Stimulated activated CD4-positive, alpha-beta T cell treated with anti-CD3 and anti-CD28 coated beads, Interleukin-15, amount 100 ng/mL, for 24 hours (primary cell): ENCODE measurements around the gene SLC25A26.
A peak's percentile ranks its signal among the peaks of the same experiment; 100 is the strongest.
"Not testable (repeated sequence)": the region's sequence is repeated elsewhere in the genome, so short reads cannot be mapped to it uniquely, and the experiment has no call there.

ENCODE experiments used
- DNase-seq: peaks from one replicate; pipeline ENCODE4 v3.0.0-alpha.2; 2020

SLC25A26 gene

GRCh38 chr3:66270701-66271100 is 49.9 kb downstream of the SLC25A26 start:
- DNase-seq: no peak

DNA sequence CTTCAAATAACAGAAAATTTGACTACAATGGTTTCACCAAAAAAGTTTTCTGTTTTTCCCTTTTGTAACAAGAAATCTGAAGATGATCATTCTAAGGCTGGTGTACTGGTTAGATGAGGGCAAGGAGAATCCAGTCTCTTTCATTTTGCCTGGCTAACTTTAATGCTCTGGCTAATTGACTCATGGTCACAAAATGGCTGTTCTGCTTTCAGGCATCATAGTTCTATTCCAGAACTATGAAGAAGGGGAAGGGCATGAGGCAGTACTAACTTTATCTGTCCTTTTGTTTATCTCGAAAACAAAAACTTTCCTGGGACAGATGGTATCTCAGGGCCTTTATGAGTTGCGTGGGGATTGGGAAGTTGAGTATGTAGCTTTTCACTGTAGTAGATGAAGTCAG is 50.4 kb downstream of the SLC25A26 start:
- DNase-seq: no peak

- DNase-seq: no peak
These were observed 51.2 kb downstream of the SLC25A26 start for GRCh38 chr3:66272016-66272415.

- not testable (repeated sequence) for DNase-seq
These were observed 54.0 kb downstream of the SLC25A26 start for GRCh38 chr3:66274837-66275236.

- peak; percentile 64 for DNase-seq
These were observed 56.0 kb downstream of the SLC25A26 start for GRCh38 chr3:66276705-66277274.

- DNase-seq: no peak
These were observed 58.4 kb downstream of the SLC25A26 start for GRCh38 chr3:66279168-66279567.

DNA sequence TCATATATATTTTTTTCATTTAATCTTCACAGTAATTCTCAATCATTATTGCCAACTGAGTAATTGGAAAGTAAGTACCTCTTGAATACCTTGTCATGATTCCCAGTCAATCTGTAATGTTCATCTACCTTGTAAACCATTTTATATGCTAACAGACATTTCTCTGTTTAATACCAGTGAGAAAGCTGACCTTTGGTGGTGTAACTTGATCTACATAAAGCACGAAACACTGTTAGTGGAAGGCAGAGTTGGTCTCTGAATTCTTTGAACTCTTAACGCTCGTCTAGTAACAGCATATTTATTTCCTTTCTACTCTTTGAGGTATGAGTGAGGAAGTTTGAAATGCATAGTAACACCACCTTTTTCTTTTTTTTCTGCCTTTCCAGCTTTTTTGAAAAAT is 59.5 kb downstream of the SLC25A26 start:
- no peak for DNase-seq

DNA sequence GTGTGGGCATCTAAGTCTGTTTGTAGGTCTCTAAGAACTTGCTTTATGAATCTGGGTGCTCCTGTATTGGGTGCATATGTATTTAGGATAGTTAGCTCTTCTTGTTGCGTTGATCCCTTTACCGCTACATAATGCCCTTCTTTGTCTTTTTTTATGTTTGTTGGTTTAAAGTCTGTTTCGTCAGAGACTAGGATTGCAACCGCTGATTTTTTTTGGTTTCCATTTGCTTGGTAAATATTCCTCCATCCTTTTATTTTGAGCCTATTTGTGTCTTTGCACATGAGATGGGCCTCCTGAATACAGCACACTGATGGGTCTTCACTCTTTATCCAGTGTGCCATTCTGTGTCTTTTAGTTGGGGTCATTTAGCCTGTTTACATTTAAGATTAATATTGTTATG is 71.1 kb downstream of the SLC25A26 start:
- not testable (repeated sequence) for DNase-seq

DNA sequence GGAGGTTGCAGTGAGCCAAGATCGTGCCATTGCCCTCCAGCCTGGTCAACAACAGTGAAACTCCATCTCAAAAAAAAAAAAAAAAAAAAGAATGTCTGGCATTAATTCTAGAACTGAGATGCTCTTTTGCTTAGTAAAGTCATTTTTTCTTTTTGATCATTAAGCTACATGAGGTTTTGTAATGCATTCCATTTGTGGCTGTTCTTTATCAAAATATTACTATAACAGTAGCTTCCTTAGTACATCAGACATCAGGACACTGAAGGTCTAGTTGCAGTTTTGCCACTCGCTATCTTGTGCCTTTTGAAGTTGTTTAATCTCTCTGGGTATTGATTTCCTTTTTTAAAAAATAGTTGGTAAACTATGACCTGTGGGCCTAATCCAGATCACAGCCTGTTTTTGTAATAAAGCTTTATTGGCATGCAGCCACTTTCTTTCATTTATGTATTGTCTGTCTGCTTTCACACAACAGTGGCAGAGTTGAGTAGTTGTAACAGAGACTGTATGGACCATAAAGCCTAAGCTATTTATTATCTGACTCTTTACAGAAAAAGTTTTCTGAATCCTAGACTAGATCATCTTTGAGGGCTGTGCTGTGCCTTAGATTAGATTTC is 76.6 kb downstream of the SLC25A26 start:
- DNase-seq: no peak

DNA sequence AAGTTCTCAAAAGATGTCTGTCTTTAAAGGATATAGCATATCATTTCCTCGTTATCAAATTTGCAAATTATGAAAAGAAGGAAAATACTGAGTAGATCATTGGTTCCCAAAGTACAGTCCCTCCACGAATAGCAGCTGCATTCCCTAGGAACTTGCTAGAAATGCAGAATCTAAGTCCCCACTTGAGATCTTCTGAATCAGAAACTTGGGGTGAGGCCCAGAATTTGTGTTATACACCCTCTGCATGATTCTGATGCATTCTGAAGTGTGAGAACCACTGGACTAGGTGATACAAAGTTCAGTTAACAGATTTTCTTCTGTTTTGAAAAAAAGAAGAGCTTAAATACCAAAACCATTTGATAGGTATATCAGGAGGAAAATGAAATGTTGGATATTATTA is 77.1 kb downstream of the SLC25A26 start:
- DNase-seq: no peak

GRCh38 chr3:66298591-66298990 is 77.8 kb downstream of the SLC25A26 start:
- DNase-seq: no peak

- not testable (repeated sequence) for DNase-seq
These were observed 78.3 kb downstream of the SLC25A26 start for GRCh38 chr3:66299085-66299484.

DNA sequence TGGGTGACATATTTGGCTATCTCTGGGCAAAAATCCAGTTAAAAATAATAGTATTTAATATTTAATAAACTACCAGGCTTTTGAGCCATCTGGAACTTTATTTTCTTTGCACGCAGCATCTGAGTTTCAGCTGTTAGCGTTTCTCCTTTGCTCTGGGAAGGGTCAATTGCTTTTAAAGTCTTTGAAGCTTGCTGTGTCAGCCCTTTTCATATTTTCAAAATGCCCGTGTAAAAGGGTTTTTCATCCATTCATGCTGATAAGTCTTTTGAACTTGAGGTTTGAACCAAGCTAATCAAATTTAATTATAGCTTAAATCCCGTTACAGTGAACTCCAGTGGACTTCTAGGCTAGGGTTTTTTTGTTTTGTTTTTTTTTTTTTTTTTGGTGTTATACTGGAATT is 79.1 kb downstream of the SLC25A26 start:
- no peak for DNase-seq

- peak; percentile 30 for DNase-seq
These were observed 81.5 kb downstream of the SLC25A26 start for GRCh38 chr3:66302288-66302687.

DNA sequence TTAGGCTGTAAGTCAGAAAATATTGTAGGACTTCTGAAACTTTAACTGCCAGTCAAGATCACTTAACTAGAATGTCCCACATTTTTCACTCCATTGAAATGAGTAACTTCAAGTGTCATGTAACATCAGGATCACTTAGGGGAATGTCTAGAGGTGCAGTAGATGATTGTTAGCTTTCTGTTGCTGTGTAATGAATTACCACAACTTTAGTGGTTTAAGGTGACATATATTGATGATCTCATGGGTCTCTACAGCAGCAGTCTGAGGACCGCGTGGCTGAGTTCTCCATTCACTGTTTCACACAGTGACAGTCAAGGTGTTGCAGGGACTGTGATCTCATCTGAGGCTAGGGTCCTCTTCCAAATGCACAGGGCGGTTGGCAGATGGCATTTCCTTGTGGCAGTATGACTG is 82.7 kb downstream of the SLC25A26 start:
- DNase-seq: peak; percentile 47

GRCh38 chr3:66304293-66304692 is 83.5 kb downstream of the SLC25A26 start:
- DNase-seq: no peak

- DNase-seq: not testable (repeated sequence)
These were observed 85.3 kb downstream of the SLC25A26 start for GRCh38 chr3:66306086-66306485.

- DNase-seq: not testable (repeated sequence)
These were observed 86.2 kb downstream of the SLC25A26 start for GRCh38 chr3:66306991-66307390.

DNA sequence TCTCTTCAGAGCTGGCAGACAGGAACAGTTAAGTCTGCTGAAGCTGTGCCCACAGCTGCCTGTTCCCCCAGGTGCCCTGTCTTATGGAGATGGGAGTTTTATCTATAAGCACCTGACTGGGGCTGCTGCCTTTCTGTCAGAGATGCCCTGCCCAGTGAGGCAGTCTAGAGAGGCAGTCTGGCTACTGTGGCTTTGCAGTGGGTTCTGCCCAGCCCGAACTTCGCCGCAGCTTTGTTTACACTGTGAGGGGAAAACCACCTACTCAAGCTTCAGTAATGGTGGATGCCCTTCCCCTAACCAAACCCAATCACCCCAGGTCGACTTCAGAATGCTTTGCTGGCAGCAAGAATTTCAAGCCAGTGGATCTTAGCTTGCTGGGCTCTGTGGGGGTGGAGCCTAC is 91.2 kb downstream of the SLC25A26 start:
- DNase-seq: no peak

- DNase-seq: no peak
These were observed 93.7 kb downstream of the SLC25A26 start for GRCh38 chr3:66314455-66314854.

- DNase-seq: no peak
These were observed 97.1 kb downstream of the SLC25A26 start for GRCh38 chr3:66317750-66318376.

GRCh38 chr3:66320390-66320789 is 99.6 kb downstream of the SLC25A26 start:
- no peak for DNase-seq

DNA sequence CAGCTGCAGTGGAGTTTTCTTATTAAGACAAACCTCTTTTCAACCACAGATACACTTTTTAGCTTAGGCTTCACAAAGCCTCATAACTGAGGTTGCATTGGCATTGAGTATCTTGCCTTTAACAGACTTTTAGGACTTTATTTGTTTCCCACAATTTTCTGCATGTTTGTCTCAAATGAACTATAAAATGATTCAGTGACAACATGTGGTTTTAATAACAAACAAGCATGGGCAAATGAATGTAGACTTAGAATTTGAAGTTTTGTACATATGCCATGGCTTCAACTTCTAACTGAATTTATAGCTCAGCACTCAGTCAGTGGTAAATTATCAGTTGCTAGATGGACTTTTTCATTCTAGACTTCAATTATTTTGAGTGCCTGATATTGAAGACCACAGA is 101.6 kb downstream of the SLC25A26 start:
- DNase-seq: no peak

DNA sequence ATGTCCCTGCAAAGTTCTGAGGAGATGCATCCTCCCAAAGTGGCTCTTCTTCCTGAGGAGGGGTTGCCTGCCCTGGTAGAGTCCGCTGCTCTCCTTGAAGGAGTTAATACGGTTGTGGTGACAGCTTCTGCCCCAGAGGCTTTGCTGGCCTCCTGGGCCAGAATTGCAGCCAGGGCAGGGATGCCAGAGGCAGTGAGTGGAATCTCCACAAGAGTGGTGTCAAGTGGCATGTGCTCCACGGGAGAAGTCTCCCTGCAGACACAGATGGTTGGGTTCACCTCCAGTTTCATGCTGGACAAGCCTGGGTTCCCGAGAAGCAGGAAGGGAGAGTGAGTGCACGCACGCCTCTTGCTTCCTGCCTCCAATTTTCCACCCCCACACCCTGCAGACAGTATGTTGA is 105.5 kb downstream of the SLC25A26 start:
- DNase-seq: no peak

GRCh38 chr3:66335671-66336070 is 114.9 kb downstream of the SLC25A26 start:
- DNase-seq: no peak
